Upper lobe of left lung (tissue), 4 donors: ENCODE data around the gene PPM1L.

Experiments used
- POLR2A ChIP-seq, 4 donors: fragments of 450-650 bp; IDR thresholded peaks; one replicate each; pipeline ENCODE4 v1.5.1; 2016 to 2017; ENCODE audit warnings: antibody characterized with exemption in 4 of 4, mild to moderate bottlenecking in 2 of 4
- POLR2AphosphoS5 ChIP-seq, 2 donors: sonication (generic); formaldehyde crosslinking; IDR thresholded peaks; one replicate each; pipeline ENCODE4 v1.5.1; 2017; ENCODE audit warnings: antibody characterized with exemption in 2 of 2
- TF ChIP-seq, protein P1 (sequence below), 6 experiments: fragments of 450-650 bp in 4 of 6; fragments of 200-600 bp in 2 of 6; sonication (generic) in 2 of 6; IDR thresholded peaks; one replicate each; pipeline ENCODE4 v1.5.1; 2016 to 2019; ENCODE audit warnings: antibody characterized with exemption in 6 of 6

DNA sequence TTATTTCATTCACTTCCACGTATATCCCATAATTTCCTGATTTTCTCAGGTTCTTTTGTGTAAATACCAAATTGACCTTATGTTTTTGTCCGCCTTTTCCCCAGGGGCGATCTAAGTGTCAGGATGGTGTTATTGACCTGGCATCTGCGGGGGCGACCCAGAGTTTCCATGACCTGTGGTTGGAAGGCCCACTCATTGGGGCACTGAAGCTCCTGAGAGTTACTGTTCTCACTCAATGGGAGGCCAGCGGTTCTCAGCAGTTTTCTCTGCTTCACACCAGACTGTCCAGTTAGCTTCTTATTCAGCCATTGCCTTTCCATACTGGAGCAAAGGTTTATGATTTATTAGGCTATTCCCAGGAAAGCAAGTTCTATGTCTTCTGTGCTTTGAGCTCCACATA is 295.8 kb downstream of the PPM1L start:
- TF ChIP-seq, protein P1, sequence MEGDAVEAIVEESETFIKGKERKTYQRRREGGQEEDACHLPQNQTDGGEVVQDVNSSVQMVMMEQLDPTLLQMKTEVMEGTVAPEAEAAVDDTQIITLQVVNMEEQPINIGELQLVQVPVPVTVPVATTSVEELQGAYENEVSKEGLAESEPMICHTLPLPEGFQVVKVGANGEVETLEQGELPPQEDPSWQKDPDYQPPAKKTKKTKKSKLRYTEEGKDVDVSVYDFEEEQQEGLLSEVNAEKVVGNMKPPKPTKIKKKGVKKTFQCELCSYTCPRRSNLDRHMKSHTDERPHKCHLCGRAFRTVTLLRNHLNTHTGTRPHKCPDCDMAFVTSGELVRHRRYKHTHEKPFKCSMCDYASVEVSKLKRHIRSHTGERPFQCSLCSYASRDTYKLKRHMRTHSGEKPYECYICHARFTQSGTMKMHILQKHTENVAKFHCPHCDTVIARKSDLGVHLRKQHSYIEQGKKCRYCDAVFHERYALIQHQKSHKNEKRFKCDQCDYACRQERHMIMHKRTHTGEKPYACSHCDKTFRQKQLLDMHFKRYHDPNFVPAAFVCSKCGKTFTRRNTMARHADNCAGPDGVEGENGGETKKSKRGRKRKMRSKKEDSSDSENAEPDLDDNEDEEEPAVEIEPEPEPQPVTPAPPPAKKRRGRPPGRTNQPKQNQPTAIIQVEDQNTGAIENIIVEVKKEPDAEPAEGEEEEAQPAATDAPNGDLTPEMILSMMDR (IDR thresholded peaks at IDR 0.05): no peak
- no peak for TF ChIP-seq POLR2AphosphoS5 (IDR thresholded peaks at IDR 0.05)
- no peak for TF ChIP-seq POLR2A (IDR thresholded peaks at IDR 0.05)
